Suprapubic skin (tissue), 3 donors: ENCODE results near the gene LZTR1.

Experiments
- CTCF ChIP-seq, 2 donors: fragments of 200-600 bp in 1 of 2; fragments of 450-650 bp in 1 of 2; sonication (generic) in 1 of 2; IDR thresholded peaks; one replicate each; pipeline ENCODE4 v1.5.1; 2016 to 2019; ENCODE audit warnings: antibody characterized with exemption in 2 of 2, mild to moderate bottlenecking in 1 of 2, moderate library complexity in 1 of 2
- POLR2A ChIP-seq, 2 donors: fragments of 450-650 bp; IDR thresholded peaks; one replicate each; pipeline ENCODE4 v1.6.1; 2017; ENCODE audit warnings: antibody characterized with exemption in 2 of 2, mild to moderate bottlenecking in 2 of 2, moderate library complexity in 2 of 2

GRCh38 chr22:20983081-20983771, 1.1 kb downstream of the LZTR1 start:
- TF ChIP-seq POLR2A (IDR thresholded peaks at IDR 0.05) (no peak), CTCF (IDR thresholded peaks at IDR 0.05) (no peak)
